HG02571 (cell line): ENCODE results near the gene EXOC3L4.

Experiments used
- ATAC-seq: cut with Tn5 transposase; IDR thresholded peaks from one replicate; pipeline ENCODE4 v1.9.1; 2021; ENCODE audit warnings: mild to moderate bottlenecking, moderate library complexity; ENCODE audit not compliant: unreplicated experiment

Gene EXOC3L4

GRCh38 chr14:103090481-103091020 is 4.0 kb upstream of the EXOC3L4 start:
- no peak for ATAC-seq

- ATAC-seq: no peak
Observed at GRCh38 chr14:103091041-103091882, 3.3 kb upstream of the EXOC3L4 start.

GRCh38 chr14:103091883-103092222 is 2.7 kb upstream of the EXOC3L4 start:
- ATAC-seq: no peak

GRCh38 chr14:103093856-103094405 is 594 bp upstream of the EXOC3L4 start:
- ATAC-seq: no peak

- no peak for ATAC-seq
Observed at GRCh38 chr14:103095210-103095778, 769 bp downstream of the EXOC3L4 start.

- no peak for ATAC-seq
Observed at GRCh38 chr14:103096387-103096786, 1.9 kb downstream of the EXOC3L4 start.

- no peak for ATAC-seq
Observed at GRCh38 chr14:103097244-103097993, 2.9 kb downstream of the EXOC3L4 start.

GRCh38 chr14:103097994-103098957 is 3.8 kb downstream of the EXOC3L4 start:
- ATAC-seq: no peak

GRCh38 chr14:103099081-103099732 is 4.7 kb downstream of the EXOC3L4 start:
- ATAC-seq: no peak

GRCh38 chr14:103099733-103100280 is 5.3 kb downstream of the EXOC3L4 start:
- no peak for ATAC-seq

GRCh38 chr14:103100281-103101121 is 6.0 kb downstream of the EXOC3L4 start:
- ATAC-seq: no peak

GRCh38 chr14:103101257-103101962 is 6.9 kb downstream of the EXOC3L4 start:
- no peak for ATAC-seq

GRCh38 chr14:103101963-103102688 is 7.6 kb downstream of the EXOC3L4 start:
- no peak for ATAC-seq

- ATAC-seq: no peak
Observed at GRCh38 chr14:103102689-103103260, 8.2 kb downstream of the EXOC3L4 start.

- no peak for ATAC-seq
Observed at GRCh38 chr14:103103461-103104388, 9.2 kb downstream of the EXOC3L4 start.

- ATAC-seq: no peak
Observed at GRCh38 chr14:103104389-103104653, 9.8 kb downstream of the EXOC3L4 start.
